DOHH2 (cell line): ENCODE results near the gene PTPRN2.

Experiments
- H3F3A ChIP-seq: fragments of 200-600 bp; sonication (generic), shearing (Covaris generic); 2 replicates; pipeline ENCODE4 v1.6.0; 2016; ENCODE audit warnings: antibody characterized with exemption, mild to moderate bottlenecking; ENCODE audit not compliant: control insufficient read depth, insufficient read depth
- H3K27ac ChIP-seq: fragments of 200-600 bp; sonication (generic); 2 replicates; pipeline ENCODE4 v1.5.1; 2014; ENCODE audit warnings: low read depth, mild to moderate bottlenecking, low read length, moderate library complexity
- H3K27me3 ChIP-seq: fragments of 200-600 bp; sonication (generic); 2 replicates; pipeline ENCODE4 v1.6.1; 2014; ENCODE audit warnings: mild to moderate bottlenecking, low read length, mixed read lengths; ENCODE audit not compliant: control insufficient read depth
- H3K36me3 ChIP-seq: fragments of 200-600 bp; sonication (generic); 2 replicates; pipeline ENCODE4 v1.6.1; 2014; ENCODE audit warnings: mild to moderate bottlenecking, low read length, moderate library complexity, mixed read lengths; ENCODE audit not compliant: control insufficient read depth
- H3K4me1 ChIP-seq: fragments of 200-600 bp; sonication (generic); 2 replicates; pipeline ENCODE4 v1.6.1; 2014; ENCODE audit warnings: mild to moderate bottlenecking, low read length, mixed read lengths; ENCODE audit not compliant: control insufficient read depth
- H3K4me2 ChIP-seq: fragments of 200-600 bp; sonication (generic); 2 replicates; pipeline ENCODE4 v1.6.0; 2014; ENCODE audit warnings: mild to moderate bottlenecking, low read length, moderate library complexity
- H3K4me3 ChIP-seq: fragments of 200-600 bp; sonication (generic); 2 replicates; pipeline ENCODE4 v1.5.1; 2014; ENCODE audit warnings: mild to moderate bottlenecking, low read length, mixed read lengths
- H3K79me2 ChIP-seq: fragments of 200-600 bp; sonication (generic); 2 replicates; pipeline ENCODE4 v1.6.1; 2014; ENCODE audit warnings: mild to moderate bottlenecking, low read length, mixed read lengths; ENCODE audit not compliant: control insufficient read depth
- H3K9me2 ChIP-seq: fragments of 200-600 bp; sonication (generic); replicated peaks from 2 replicates; pipeline ENCODE4 v1.6.1; 2014; ENCODE audit warnings: mild to moderate bottlenecking, low read length, mixed read lengths; ENCODE audit not compliant: control insufficient read depth
- H3K9me3 ChIP-seq: fragments of 200-600 bp; sonication (generic); 2 replicates; pipeline ENCODE4 v1.6.1; 2014; ENCODE audit warnings: antibody characterized with exemption, low read length, mixed read lengths; ENCODE audit not compliant: control insufficient read depth, insufficient read depth
- H4K20me1 ChIP-seq: fragments of 200-600 bp; sonication (generic); 2 replicates; pipeline ENCODE4 v1.6.0; 2014; ENCODE audit warnings: low read depth, mild to moderate bottlenecking, antibody characterized with exemption, low read length, moderate library complexity; ENCODE audit not compliant: control insufficient read depth, insufficient read depth
- CTCF ChIP-seq: fragments of 200-600 bp; sonication (generic); IDR thresholded peaks from one replicate; pipeline ENCODE4 v1.5.1; 2014; ENCODE audit warnings: antibody characterized with exemption, mild to moderate bottlenecking, low read depth, low read length; ENCODE audit not compliant: poor library complexity, severe bottlenecking
- EZH2phosphoT487 ChIP-seq: fragments of 200-600 bp; sonication (generic); IDR thresholded peaks from 2 replicates; pipeline ENCODE4 v1.6.1; 2017; ENCODE audit warnings: borderline replicate concordance, mild to moderate bottlenecking, antibody characterized with exemption, low read length, moderate library complexity, mixed read lengths

The PTPRN2 gene

GRCh38 chr7:158392251-158392650 lies 195.4 kb downstream of the PTPRN2 start:
- Histone ChIP-seq H3K79me2 (no peaks in the 10 kb centered on the region), H3K27me3 (no peaks in the 10 kb centered on the region), H3K9me2 (no peaks in the 10 kb centered on the region), H3K36me3 (no peaks in the 10 kb centered on the region), H3K4me3 (no peak overlapping the region), H3K4me1 (no peaks in the 10 kb centered on the region), H4K20me1 (no peaks in the 10 kb centered on the region), H3K9me3 (peaks cover 13% of the 10 kb centered on the region), H3K4me2 (no peak overlapping the region), H3K27ac (no peak overlapping the region), H3F3A (no peaks in the 10 kb centered on the region)
- TF ChIP-seq EZH2phosphoT487: no peak
- TF ChIP-seq CTCF: no peak

- Histone ChIP-seq H3K36me3 (no peaks in the 10 kb centered on the region), H3K4me2 (no peak overlapping the region), H3K4me1 (no peaks in the 10 kb centered on the region), H3K27ac (no peak overlapping the region), H3F3A (no peaks in the 10 kb centered on the region), H4K20me1 (no peaks in the 10 kb centered on the region), H3K27me3 (no peaks in the 10 kb centered on the region), H3K79me2 (no peaks in the 10 kb centered on the region), H3K9me3 (peaks cover 13% of the 10 kb centered on the region), H3K9me2 (no peaks in the 10 kb centered on the region), H3K4me3 (no peak overlapping the region)
- no peak for TF ChIP-seq EZH2phosphoT487
- TF ChIP-seq CTCF: no peak
Measured at GRCh38 chr7:158391541-158391940, 196.1 kb downstream of the PTPRN2 start.

DNA sequence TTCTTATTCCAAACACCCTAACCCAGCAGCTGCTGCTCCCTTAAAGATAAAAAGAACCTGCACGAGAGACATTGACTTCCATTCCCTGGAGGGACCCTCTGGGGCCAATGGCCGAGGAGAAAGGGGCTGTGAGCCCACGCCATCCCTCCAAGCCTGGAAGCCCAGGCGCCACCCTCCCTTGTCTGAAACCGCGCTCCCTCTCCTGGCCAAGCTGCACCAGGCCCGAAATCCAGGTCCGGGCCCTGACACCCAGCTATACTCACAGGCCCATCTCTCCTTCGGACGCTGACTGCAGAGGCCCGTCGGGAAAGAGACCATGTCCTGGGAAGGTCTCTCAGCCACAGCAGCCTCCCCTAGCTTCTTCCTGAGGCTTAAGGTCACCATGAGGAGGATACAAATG lies 196.5 kb downstream of the PTPRN2 start:
- H4K20me1 ChIP-seq: no peaks in the 10 kb centered on the region
- H3K9me3 ChIP-seq: peaks cover 13% of the 10 kb centered on the region
- no peaks in the 10 kb centered on the region for H3K27me3 ChIP-seq
- H3F3A ChIP-seq: no peaks in the 10 kb centered on the region
- no peaks in the 10 kb centered on the region for H3K36me3 ChIP-seq
- H3K27ac ChIP-seq: no peak overlapping the region
- H3K4me1 ChIP-seq: no peaks in the 10 kb centered on the region
- H3K4me2 ChIP-seq: no peak overlapping the region
- no peaks in the 10 kb centered on the region for H3K79me2 ChIP-seq
- TF ChIP-seq CTCF (no peak), EZH2phosphoT487 (no peak)
- H3K4me3 ChIP-seq: no peak overlapping the region
- no peaks in the 10 kb centered on the region for H3K9me2 ChIP-seq

DNA sequence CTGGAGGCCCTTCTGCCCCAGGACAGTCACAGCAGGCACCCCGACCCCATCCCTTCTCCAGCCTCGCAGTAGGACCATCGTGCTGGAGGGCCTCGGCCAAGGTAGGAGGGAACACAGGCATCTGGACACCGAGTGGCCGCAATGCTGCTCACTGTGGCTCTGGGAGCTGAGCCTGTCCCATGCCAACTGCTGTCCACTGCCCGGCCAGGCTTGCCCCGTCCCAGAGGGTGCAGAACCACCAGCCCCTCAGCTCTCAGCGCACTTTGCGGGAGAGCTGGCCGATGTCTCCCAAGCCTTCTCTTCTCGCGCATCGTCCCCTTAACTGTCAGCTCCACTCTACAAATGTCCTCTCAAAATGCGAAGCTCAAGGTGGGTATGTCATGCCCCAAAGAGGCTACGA lies 197.2 kb downstream of the PTPRN2 start:
- Histone ChIP-seq H3K79me2 (no peaks in the 10 kb centered on the region), H4K20me1 (no peaks in the 10 kb centered on the region), H3K27me3 (no peaks in the 10 kb centered on the region), H3K9me2 (no peaks in the 10 kb centered on the region), H3K4me2 (no peak overlapping the region), H3F3A (no peaks in the 10 kb centered on the region), H3K36me3 (no peaks in the 10 kb centered on the region), H3K4me1 (no peaks in the 10 kb centered on the region), H3K9me3 (peaks cover 13% of the 10 kb centered on the region), H3K27ac (no peak overlapping the region), H3K4me3 (no peak overlapping the region)
- no peak for TF ChIP-seq EZH2phosphoT487
- TF ChIP-seq CTCF: no peak
